HEK293 (cell line): ENCODE data around the gene SAFB.

Experiments used
- CTCF ChIA-PET: fragments of 350-600 bp; formaldehyde crosslinking; extraction: SDS; loops from one replicate; lab custom pipeline; 2021; ENCODE audit warnings: antibody characterized with exemption; lab: Yijun Ruan, JAX
- POLR2A ChIA-PET: fragments of 300-600 bp; formaldehyde crosslinking; extraction: SDS; loops from one replicate; lab custom pipeline; 2020; ENCODE audit warnings: antibody characterized with exemption, inconsistent platforms; lab: Yijun Ruan, JAX
- H3K27ac ChIP-seq: fragments of 200-500 bp; sonication (Bioruptor generic); 2 replicates; pipeline ENCODE4 v1.5.1; 2014; ENCODE audit warnings: low read depth, low read length, control low read depth, inconsistent platforms; ENCODE audit errors: extremely low read depth
- H3K36me3 ChIP-seq, 2 experiments: fragments of 200-500 bp in 1 of 2; sonication (Bioruptor generic) in 1 of 2; 1 replicate in 1 of 2; 2 replicates in 1 of 2; pipeline ENCODE4 v1.5.1; 2014 to 2017; ENCODE audit warnings: inconsistent platforms in 2 of 2, low read length in 2 of 2; ENCODE audit not compliant: control insufficient read depth in 2 of 2, insufficient read depth in 1 of 2
- H3K4me1 ChIP-seq: fragments of 200-500 bp; sonication (Bioruptor generic); 2 replicates; pipeline ENCODE4 v1.5.1; 2014; ENCODE audit warnings: mild to moderate bottlenecking, low read length, inconsistent platforms; ENCODE audit not compliant: control insufficient read depth, insufficient read depth
- H3K4me3 ChIP-seq: 2 replicates; pipeline ENCODE4 v1.5.1; 2011; ENCODE audit warnings: low read depth, mild to moderate bottlenecking, control low read depth, low read length, moderate library complexity
- H3K9me3 ChIP-seq: fragments of 200-500 bp; sonication (Bioruptor generic); 2 replicates; pipeline ENCODE4 v1.5.1; 2014; ENCODE audit warnings: low read depth, low read length, inconsistent platforms; ENCODE audit not compliant: control insufficient read depth, insufficient read depth
- KLF7 ChIP-seq: fragments of 450-650 bp; formaldehyde crosslinking; IDR thresholded peaks from 2 replicates; pipeline ENCODE4 v1.5.1; 2016; ENCODE audit warnings: missing biosample characterization, missing genetic modification characterization, borderline replicate concordance
- MZF1 ChIP-seq: fragments of 450-650 bp; formaldehyde crosslinking; IDR thresholded peaks from 2 replicates; pipeline ENCODE4 v1.5.1; 2017; ENCODE audit warnings: missing biosample characterization, missing genetic modification characterization, borderline replicate concordance
- OVOL3 ChIP-seq: fragments of 450-650 bp; formaldehyde crosslinking; IDR thresholded peaks from 2 replicates; pipeline ENCODE4 v1.5.1; 2016; ENCODE audit warnings: missing biosample characterization, missing genetic modification characterization
- SALL2 ChIP-seq: fragments of 450-650 bp; formaldehyde crosslinking; IDR thresholded peaks from 2 replicates; pipeline ENCODE4 v1.5.0; 2017; ENCODE audit warnings: missing biosample characterization, mild to moderate bottlenecking, missing genetic modification characterization, borderline replicate concordance
- ZBTB1 ChIP-seq: fragments of 450-650 bp; formaldehyde crosslinking; IDR thresholded peaks from 2 replicates; pipeline ENCODE4 v1.5.1; 2016; ENCODE audit warnings: missing biosample characterization, missing genetic modification characterization
- ZBTB21 ChIP-seq: fragments of 450-650 bp; formaldehyde crosslinking; IDR thresholded peaks from 2 replicates; pipeline ENCODE4 v1.5.1; 2017; ENCODE audit warnings: missing biosample characterization, missing genetic modification characterization
- ZBTB7A ChIP-seq: fragments of 450-650 bp; formaldehyde crosslinking; IDR thresholded peaks from 2 replicates; pipeline ENCODE4 v1.5.1; 2016; ENCODE audit warnings: low read depth, missing biosample characterization, missing genetic modification characterization
- ZBTB8A ChIP-seq: fragments of 450-650 bp; formaldehyde crosslinking; IDR thresholded peaks from 2 replicates; pipeline ENCODE4 v1.5.1; 2016; ENCODE audit warnings: missing biosample characterization, missing genetic modification characterization
- ZEB2 ChIP-seq: fragments of 450-650 bp; formaldehyde crosslinking; IDR thresholded peaks from 2 replicates; pipeline ENCODE4 v1.5.1; 2016; ENCODE audit warnings: missing biosample characterization, missing genetic modification characterization
- ZFHX2 ChIP-seq: fragments of 450-650 bp; formaldehyde crosslinking; conservative IDR thresholded peaks from 2 replicates; pipeline ENCODE4 v1.5.1; 2016; ENCODE audit warnings: missing biosample characterization, missing genetic modification characterization
- ZNF157 ChIP-seq: fragments of 450-650 bp; formaldehyde crosslinking; IDR thresholded peaks from 2 replicates; pipeline ENCODE4 v1.5.1; 2016; ENCODE audit warnings: missing biosample characterization, missing genetic modification characterization
- ZNF221 ChIP-seq: fragments of 450-650 bp; formaldehyde crosslinking; IDR thresholded peaks from 2 replicates; pipeline ENCODE4 v1.5.1; 2017; ENCODE audit warnings: missing biosample characterization, missing genetic modification characterization, borderline replicate concordance
- ZNF426 ChIP-seq: fragments of 450-650 bp; formaldehyde crosslinking; IDR thresholded peaks from 2 replicates; pipeline ENCODE4 v1.5.1; 2017; ENCODE audit warnings: missing biosample characterization, missing genetic modification characterization, mild to moderate bottlenecking, inconsistent platforms, moderate library complexity
- ZNF548 ChIP-seq: fragments of 450-650 bp; formaldehyde crosslinking; IDR thresholded peaks from 2 replicates; pipeline ENCODE4 v1.5.1; 2016; ENCODE audit warnings: missing biosample characterization, missing genetic modification characterization
- TF ChIP-seq, protein P1 (sequence below): fragments of 450-650 bp; formaldehyde crosslinking; IDR thresholded peaks from 2 replicates; pipeline ENCODE4 v1.5.1; 2016; ENCODE audit warnings: missing biosample characterization, missing genetic modification characterization
- TF ChIP-seq, protein P2 (sequence below): fragments of 450-650 bp; formaldehyde crosslinking; IDR thresholded peaks from 2 replicates; pipeline ENCODE4 v1.5.1; 2016; ENCODE audit warnings: missing biosample characterization, missing genetic modification characterization
- TF ChIP-seq, protein P3 (sequence below): fragments of 450-650 bp; formaldehyde crosslinking; IDR thresholded peaks from 2 replicates; pipeline ENCODE4 v1.5.0; 2017; ENCODE audit warnings: missing biosample characterization, missing genetic modification characterization, borderline replicate concordance
- TF ChIP-seq, protein P4 (sequence below): fragments of 450-650 bp; formaldehyde crosslinking; IDR thresholded peaks from 2 replicates; pipeline ENCODE4 v1.5.1; 2016; ENCODE audit warnings: missing biosample characterization, missing genetic modification characterization, borderline replicate concordance
- TF ChIP-seq, protein P5 (sequence below): fragments of 450-650 bp; formaldehyde crosslinking; IDR thresholded peaks from 2 replicates; pipeline ENCODE4 v1.5.1; 2016; ENCODE audit warnings: missing biosample characterization, missing genetic modification characterization
- TF ChIP-seq, protein P6 (sequence below): fragments of 450-650 bp; formaldehyde crosslinking; IDR thresholded peaks from 2 replicates; pipeline ENCODE4 v1.5.1; 2016; ENCODE audit warnings: missing biosample characterization, missing genetic modification characterization

Gene SAFB

DNA sequence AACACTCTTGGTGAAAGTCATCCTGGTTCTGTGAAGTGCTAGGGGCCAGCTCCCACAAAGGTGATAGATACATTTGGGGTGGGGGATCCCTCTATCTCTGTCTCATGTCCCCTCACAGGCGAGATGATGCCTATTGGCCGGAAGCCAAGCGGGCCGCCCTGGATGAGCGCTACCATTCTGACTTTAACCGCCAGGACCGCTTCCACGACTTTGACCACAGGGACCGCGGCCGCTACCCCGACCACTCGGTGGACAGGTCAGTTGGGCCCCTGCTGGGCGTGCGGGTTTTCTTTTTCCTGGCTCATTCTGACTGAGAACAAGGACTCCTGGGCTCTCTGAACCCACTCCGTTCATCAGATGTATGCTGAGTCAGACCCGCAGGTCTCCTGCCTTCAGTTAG lies 41.0 kb downstream of the SAFB start:
- H3K27ac ChIP-seq: no peak overlapping the region
- peaks cover 59 to 95% of the 10 kb centered on the region in 2 experiments for H3K36me3 ChIP-seq
- no peak overlapping the region for H3K4me3 ChIP-seq
- H3K4me1 ChIP-seq: no peaks in the 10 kb centered on the region
- no peaks in the 10 kb centered on the region for H3K9me3 ChIP-seq
- POLR2A ChIA-PET: no interaction called here
- no peak for TF ChIP-seq OVOL3 (tag by site-specific recombination)
- no peak for TF ChIP-seq ZFHX2
- no peak for TF ChIP-seq ZBTB1 (tag by site-specific recombination)
- no peak for TF ChIP-seq ZBTB7A
- TF ChIP-seq KLF7 (tag by site-specific recombination): no peak
- TF ChIP-seq, protein P1, sequence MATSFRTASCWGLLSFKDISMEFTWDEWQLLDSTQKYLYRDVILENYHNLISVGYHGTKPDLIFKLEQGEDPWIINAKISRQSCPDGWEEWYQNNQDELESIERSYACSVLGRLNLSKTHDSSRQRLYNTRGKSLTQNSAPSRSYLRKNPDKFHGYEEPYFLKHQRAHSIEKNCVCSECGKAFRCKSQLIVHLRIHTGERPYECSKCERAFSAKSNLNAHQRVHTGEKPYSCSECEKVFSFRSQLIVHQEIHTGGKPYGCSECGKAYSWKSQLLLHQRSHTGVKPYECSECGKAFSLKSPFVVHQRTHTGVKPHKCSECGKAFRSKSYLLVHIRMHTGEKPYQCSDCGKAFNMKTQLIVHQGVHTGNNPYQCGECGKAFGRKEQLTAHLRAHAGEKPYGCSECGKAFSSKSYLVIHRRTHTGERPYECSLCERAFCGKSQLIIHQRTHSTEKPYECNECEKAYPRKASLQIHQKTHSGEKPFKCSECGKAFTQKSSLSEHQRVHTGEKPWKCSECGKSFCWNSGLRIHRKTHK (tag by site-specific recombination): no peak
- TF ChIP-seq, protein P2, sequence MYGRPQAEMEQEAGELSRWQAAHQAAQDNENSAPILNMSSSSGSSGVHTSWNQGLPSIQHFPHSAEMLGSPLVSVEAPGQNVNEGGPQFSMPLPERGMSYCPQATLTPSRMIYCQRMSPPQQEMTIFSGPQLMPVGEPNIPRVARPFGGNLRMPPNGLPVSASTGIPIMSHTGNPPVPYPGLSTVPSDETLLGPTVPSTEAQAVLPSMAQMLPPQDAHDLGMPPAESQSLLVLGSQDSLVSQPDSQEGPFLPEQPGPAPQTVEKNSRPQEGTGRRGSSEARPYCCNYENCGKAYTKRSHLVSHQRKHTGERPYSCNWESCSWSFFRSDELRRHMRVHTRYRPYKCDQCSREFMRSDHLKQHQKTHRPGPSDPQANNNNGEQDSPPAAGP (tag by site-specific recombination): no peak
- TF ChIP-seq SALL2: no peak
- TF ChIP-seq, protein P3, sequence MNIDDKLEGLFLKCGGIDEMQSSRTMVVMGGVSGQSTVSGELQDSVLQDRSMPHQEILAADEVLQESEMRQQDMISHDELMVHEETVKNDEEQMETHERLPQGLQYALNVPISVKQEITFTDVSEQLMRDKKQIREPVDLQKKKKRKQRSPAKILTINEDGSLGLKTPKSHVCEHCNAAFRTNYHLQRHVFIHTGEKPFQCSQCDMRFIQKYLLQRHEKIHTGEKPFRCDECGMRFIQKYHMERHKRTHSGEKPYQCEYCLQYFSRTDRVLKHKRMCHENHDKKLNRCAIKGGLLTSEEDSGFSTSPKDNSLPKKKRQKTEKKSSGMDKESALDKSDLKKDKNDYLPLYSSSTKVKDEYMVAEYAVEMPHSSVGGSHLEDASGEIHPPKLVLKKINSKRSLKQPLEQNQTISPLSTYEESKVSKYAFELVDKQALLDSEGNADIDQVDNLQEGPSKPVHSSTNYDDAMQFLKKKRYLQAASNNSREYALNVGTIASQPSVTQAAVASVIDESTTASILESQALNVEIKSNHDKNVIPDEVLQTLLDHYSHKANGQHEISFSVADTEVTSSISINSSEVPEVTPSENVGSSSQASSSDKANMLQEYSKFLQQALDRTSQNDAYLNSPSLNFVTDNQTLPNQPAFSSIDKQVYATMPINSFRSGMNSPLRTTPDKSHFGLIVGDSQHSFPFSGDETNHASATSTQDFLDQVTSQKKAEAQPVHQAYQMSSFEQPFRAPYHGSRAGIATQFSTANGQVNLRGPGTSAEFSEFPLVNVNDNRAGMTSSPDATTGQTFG (tag by site-specific recombination): no peak
- TF ChIP-seq ZNF426 (tag by site-specific recombination): no peak
- CTCF ChIA-PET: interaction anchor here (0.6 kb wide), 1 partner anchor 1671 kb away, joined by 4 read pairs; no protein-coding TSS in a partner anchor

DNA sequence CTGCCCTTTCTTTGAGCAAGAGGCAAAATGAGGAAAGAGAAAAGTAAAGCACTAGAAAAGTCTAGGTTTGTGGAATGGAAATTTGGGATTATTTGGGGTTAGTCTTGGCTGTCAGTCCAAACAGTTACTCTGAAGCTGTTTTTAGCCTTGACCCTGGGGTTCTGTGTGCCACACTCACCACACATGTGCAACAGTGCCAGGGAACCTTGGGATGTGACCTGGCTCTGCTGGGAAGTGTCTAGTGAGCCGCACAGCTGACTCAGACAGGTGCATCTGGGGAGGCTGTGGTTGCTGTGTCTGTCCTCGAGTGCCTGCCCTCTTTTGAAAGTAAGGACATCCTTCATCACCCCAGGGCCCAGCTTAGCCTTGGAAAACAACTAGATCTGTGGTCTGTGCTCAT lies 41.6 kb downstream of the SAFB start:
- no peaks in the 10 kb centered on the region for H3K9me3 ChIP-seq
- no peak overlapping the region for H3K4me3 ChIP-seq
- H3K36me3 ChIP-seq: peaks cover 56 to 95% of the 10 kb centered on the region in 2 experiments
- TF ChIP-seq ZBTB21 (no peak), ZNF157 (no peak), ZBTB8A (tag by site-specific recombination) (no peak), ZEB2 (tag by site-specific recombination) (no peak), ZNF548 (no peak), MZF1 (tag by site-specific recombination) (no peak), ZNF221 (no peak)
- TF ChIP-seq, protein P4, sequence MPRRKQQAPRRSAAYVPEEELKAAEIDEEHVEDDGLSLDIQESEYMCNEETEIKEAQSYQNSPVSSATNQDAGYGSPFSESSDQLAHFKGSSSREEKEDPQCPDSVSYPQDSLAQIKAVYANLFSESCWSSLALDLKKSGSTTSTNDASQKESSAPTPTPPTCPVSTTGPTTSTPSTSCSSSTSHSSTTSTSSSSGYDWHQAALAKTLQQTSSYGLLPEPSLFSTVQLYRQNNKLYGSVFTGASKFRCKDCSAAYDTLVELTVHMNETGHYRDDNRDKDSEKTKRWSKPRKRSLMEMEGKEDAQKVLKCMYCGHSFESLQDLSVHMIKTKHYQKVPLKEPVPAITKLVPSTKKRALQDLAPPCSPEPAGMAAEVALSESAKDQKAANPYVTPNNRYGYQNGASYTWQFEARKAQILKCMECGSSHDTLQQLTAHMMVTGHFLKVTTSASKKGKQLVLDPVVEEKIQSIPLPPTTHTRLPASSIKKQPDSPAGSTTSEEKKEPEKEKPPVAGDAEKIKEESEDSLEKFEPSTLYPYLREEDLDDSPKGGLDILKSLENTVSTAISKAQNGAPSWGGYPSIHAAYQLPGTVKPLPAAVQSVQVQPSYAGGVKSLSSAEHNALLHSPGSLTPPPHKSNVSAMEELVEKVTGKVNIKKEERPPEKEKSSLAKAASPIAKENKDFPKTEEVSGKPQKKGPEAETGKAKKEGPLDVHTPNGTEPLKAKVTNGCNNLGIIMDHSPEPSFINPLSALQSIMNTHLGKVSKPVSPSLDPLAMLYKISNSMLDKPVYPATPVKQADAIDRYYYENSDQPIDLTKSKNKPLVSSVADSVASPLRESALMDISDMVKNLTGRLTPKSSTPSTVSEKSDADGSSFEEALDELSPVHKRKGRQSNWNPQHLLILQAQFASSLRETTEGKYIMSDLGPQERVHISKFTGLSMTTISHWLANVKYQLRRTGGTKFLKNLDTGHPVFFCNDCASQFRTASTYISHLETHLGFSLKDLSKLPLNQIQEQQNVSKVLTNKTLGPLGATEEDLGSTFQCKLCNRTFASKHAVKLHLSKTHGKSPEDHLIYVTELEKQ: no peak
- TF ChIP-seq, protein P5, sequence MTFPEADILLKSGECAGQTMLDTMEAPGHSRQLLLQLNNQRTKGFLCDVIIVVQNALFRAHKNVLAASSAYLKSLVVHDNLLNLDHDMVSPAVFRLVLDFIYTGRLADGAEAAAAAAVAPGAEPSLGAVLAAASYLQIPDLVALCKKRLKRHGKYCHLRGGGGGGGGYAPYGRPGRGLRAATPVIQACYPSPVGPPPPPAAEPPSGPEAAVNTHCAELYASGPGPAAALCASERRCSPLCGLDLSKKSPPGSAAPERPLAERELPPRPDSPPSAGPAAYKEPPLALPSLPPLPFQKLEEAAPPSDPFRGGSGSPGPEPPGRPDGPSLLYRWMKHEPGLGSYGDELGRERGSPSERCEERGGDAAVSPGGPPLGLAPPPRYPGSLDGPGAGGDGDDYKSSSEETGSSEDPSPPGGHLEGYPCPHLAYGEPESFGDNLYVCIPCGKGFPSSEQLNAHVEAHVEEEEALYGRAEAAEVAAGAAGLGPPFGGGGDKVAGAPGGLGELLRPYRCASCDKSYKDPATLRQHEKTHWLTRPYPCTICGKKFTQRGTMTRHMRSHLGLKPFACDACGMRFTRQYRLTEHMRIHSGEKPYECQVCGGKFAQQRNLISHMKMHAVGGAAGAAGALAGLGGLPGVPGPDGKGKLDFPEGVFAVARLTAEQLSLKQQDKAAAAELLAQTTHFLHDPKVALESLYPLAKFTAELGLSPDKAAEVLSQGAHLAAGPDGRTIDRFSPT (tag by site-specific recombination): no peak
- TF ChIP-seq, protein P6, sequence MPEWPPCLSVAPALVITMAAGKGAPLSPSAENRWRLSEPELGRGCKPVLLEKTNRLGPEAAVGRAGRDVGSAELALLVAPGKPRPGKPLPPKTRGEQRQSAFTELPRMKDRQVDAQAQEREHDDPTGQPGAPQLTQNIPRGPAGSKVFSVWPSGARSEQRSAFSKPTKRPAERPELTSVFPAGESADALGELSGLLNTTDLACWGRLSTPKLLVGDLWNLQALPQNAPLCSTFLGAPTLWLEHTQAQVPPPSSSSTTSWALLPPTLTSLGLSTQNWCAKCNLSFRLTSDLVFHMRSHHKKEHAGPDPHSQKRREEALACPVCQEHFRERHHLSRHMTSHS (tag by site-specific recombination): no peak
- ChIA-PET CTCF (interaction anchor here (0.5 to 0.6 kb wide), 2 partner anchors 25 to 1671 kb away, joined by 3 to 4 read pairs; partner anchors contain the start of gene RPL36), POLR2A (interaction anchor here (1.5 to 1.9 kb wide), 2 partner anchors 25 to 42 kb away, joined by 4 to 5 read pairs; partner anchors contain the start of genes RPL36, SAFB and SAFB2)
- H3K4me1 ChIP-seq: no peaks in the 10 kb centered on the region
- no peak overlapping the region for H3K27ac ChIP-seq
